Peyer's patch (tissue), 4 donors: Measurements from ENCODE around the gene DDX39A.

ENCODE experiments used
- POLR2A ChIP-seq, 2 donors: fragments of 450-650 bp; IDR thresholded peaks; one replicate each; pipeline ENCODE4 v1.5.1; 2017; ENCODE audit warnings: antibody characterized with exemption in 2 of 2, mild to moderate bottlenecking in 2 of 2, moderate library complexity in 2 of 2
- TF ChIP-seq, protein P1 (sequence below), 6 experiments: fragments of 450-650 bp in 4 of 6; fragments of 200-600 bp in 2 of 6; sonication (generic) in 1 of 6; IDR thresholded peaks; one replicate each; pipeline ENCODE4 v1.5.1; 2017 to 2019; ENCODE audit warnings: antibody characterized with exemption in 6 of 6, mild to moderate bottlenecking in 3 of 6, moderate library complexity in 1 of 6

DNA sequence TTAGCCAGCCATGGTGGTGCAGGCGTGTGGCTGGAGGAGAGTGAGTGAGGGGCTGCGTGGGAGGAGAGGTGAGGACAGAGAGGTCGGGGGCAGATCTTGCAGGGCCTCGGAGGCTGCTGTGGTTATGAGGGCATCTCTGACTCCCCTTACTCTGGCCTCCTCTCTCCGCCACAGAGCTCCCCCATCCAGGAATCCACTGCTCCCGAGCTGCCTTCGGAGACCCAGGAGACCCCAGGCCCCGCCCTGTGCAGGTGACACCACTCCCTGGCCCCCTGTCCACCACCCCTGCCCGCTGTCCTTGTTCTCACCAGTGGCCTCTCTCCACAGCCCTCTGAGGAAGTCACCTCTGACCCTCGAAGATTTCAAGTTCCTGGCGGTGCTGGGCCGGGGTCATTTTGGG is 48.2 kb upstream of the DDX39A start:
- TF ChIP-seq, protein P1, sequence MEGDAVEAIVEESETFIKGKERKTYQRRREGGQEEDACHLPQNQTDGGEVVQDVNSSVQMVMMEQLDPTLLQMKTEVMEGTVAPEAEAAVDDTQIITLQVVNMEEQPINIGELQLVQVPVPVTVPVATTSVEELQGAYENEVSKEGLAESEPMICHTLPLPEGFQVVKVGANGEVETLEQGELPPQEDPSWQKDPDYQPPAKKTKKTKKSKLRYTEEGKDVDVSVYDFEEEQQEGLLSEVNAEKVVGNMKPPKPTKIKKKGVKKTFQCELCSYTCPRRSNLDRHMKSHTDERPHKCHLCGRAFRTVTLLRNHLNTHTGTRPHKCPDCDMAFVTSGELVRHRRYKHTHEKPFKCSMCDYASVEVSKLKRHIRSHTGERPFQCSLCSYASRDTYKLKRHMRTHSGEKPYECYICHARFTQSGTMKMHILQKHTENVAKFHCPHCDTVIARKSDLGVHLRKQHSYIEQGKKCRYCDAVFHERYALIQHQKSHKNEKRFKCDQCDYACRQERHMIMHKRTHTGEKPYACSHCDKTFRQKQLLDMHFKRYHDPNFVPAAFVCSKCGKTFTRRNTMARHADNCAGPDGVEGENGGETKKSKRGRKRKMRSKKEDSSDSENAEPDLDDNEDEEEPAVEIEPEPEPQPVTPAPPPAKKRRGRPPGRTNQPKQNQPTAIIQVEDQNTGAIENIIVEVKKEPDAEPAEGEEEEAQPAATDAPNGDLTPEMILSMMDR (IDR thresholded peaks at IDR 0.05), result no peak
- TF ChIP-seq POLR2A (IDR thresholded peaks at IDR 0.05), result no peak
